CD8-positive, alpha-beta memory T cell (primary cell): ENCODE data around the gene PRRX2. TPM values are rescaled to one million over a fixed set of nuclear protein-coding genes. Genes with fewer than 3 reads are reported as not detected.
A peak's percentile ranks its signal among the peaks of the same experiment; 100 is the strongest.

Experiments used
- CTCF ChIA-PET: fragments of 350-600 bp; sonication (Branson Sonifier 250); formaldehyde crosslinking; loops from one replicate; lab custom pipeline; 2021; ENCODE audit warnings: antibody characterized with exemption; lab: Charles Lee
- POLR2A ChIA-PET: fragments of 350-600 bp; sonication (Branson Sonifier 250); formaldehyde crosslinking; loops from one replicate; lab custom pipeline; 2021; ENCODE audit warnings: antibody characterized with exemption; lab: Charles Lee
- DNase-seq, 5 donors: peaks; one replicate each; pipeline versions ENCODE4 v3.0.0 to v3.0.0-alpha.2; 2020 to 2022; ENCODE audit warnings: mixed read lengths in 1 of 5
- H3K27ac ChIP-seq: one replicate; pipeline ENCODE4 v1.7.0; 2013; ENCODE audit warnings: low read depth, mild to moderate bottlenecking, low read length, moderate library complexity
- H3K27me3 ChIP-seq: 2 replicates; pipeline ENCODE4 v1.7.0; 2013; ENCODE audit warnings: low read length, mild to moderate bottlenecking; ENCODE audit not compliant: insufficient read depth, poor library complexity, severe bottlenecking
- H3K36me3 ChIP-seq: 2 replicates; pipeline ENCODE4 v1.7.0; 2013; ENCODE audit warnings: mild to moderate bottlenecking, low read length, moderate library complexity; ENCODE audit not compliant: insufficient read depth
- H3K4me1 ChIP-seq: 2 replicates; pipeline ENCODE4 v1.7.0; 2013; ENCODE audit warnings: mild to moderate bottlenecking, low read length, moderate library complexity; ENCODE audit not compliant: insufficient read depth
- H3K4me3 ChIP-seq: 2 replicates; pipeline ENCODE4 v1.7.0; 2013; ENCODE audit warnings: mild to moderate bottlenecking, low read length
- H3K9me3 ChIP-seq: 2 replicates; pipeline ENCODE4 v1.7.0; 2013; ENCODE audit warnings: mild to moderate bottlenecking, low read length
- H3K27ac Mint-ChIP-seq, 8 donors: one replicate each; pipeline ENCODE4 v1.8.0; 2020 to 2021; ENCODE audit warnings: mixed read lengths in 8 of 8, mild to moderate bottlenecking in 6 of 8, inconsistent platforms in 3 of 8, moderate library complexity in 3 of 8
- H3K27me3 Mint-ChIP-seq, 2 donors: one replicate each; pipeline ENCODE4 v1.8.0; 2020 to 2021; ENCODE audit warnings: mixed read lengths in 2 of 2, mild to moderate bottlenecking in 1 of 2, moderate library complexity in 1 of 2
- H3K36me3 Mint-ChIP-seq, 3 donors: one replicate each; pipeline ENCODE4 v1.8.0; 2020 to 2021; ENCODE audit warnings: mixed read lengths in 3 of 3, inconsistent platforms in 1 of 3, mild to moderate bottlenecking in 1 of 3
- H3K4me1 Mint-ChIP-seq, 3 donors: one replicate each; pipeline ENCODE4 v1.8.0; 2020 to 2021; ENCODE audit warnings: mixed read lengths in 3 of 3, inconsistent platforms in 1 of 3, mild to moderate bottlenecking in 1 of 3
- H3K4me3 Mint-ChIP-seq, 7 donors: one replicate each; pipeline ENCODE4 v1.8.0; 2020 to 2021; ENCODE audit warnings: mixed read lengths in 7 of 7, mild to moderate bottlenecking in 6 of 7, moderate library complexity in 4 of 7, inconsistent platforms in 2 of 7
- H3K9me3 Mint-ChIP-seq, 5 donors: one replicate each; pipeline ENCODE4 v1.8.0; 2020 to 2022; ENCODE audit warnings: mixed read lengths in 5 of 5, mild to moderate bottlenecking in 3 of 5, moderate library complexity in 2 of 5, inconsistent platforms in 1 of 5
- polyA plus RNA-seq: library from polyadenylated mRNA; unstranded; fragments of 300-500 nt; fragmentation: Illumina TruSeq; gene quantifications from one replicate; pipeline ENCODE4 v1.2.3, GENCODE V29; 2021
- total RNA-seq, 2 experiments: library from RNA; stranded (reverse); gene quantifications; one replicate each; pipeline ENCODE4 v1.2.3, GENCODE V29; 2021

The PRRX2 gene
- total and polyA plus RNA-seq, 3 experiments from 2014 or later, result 0.35 to 0.66 TPM; not detected in 1

- Histone ChIP-seq H3K4me1 (no peaks in the 10 kb centered on the region), H3K27me3 (no peaks in the 10 kb centered on the region), H3K36me3 (no peaks in the 10 kb centered on the region), H3K9me3 (no peaks in the 10 kb centered on the region), H3K4me3 (no peak overlapping the region), H3K27ac (no peak overlapping the region)
- no peaks in the 10 kb centered on the region for H3K36me3 Mint-ChIP-seq
- no peaks in the 10 kb centered on the region for H3K9me3 Mint-ChIP-seq
- H3K4me1 Mint-ChIP-seq, result no peaks in the 10 kb centered on the region
- no peak overlapping the region for H3K27ac Mint-ChIP-seq
- ChIA-PET CTCF (no interaction called here), POLR2A (no interaction called here)
- no peak overlapping the region for H3K4me3 Mint-ChIP-seq
- peaks cover 8 to 47% of the 10 kb centered on the region in 2 donors for H3K27me3 Mint-ChIP-seq
- DNase-seq, result no peak
Measured at GRCh38 chr9:129677456-129677855, 12.0 kb downstream of the PRRX2 start.

- H3K4me1 Mint-ChIP-seq, result no peaks in the 10 kb centered on the region
- H3K27ac Mint-ChIP-seq, result no peak overlapping the region
- H3K9me3 Mint-ChIP-seq, result no peaks in the 10 kb centered on the region
- no peak overlapping the region for H3K4me3 ChIP-seq
- no peak for DNase-seq
- peaks cover 8 to 48% of the 10 kb centered on the region in 2 donors for H3K27me3 Mint-ChIP-seq
- H3K4me1 ChIP-seq, result no peaks in the 10 kb centered on the region
- H3K27me3 ChIP-seq, result no peaks in the 10 kb centered on the region
- no peaks in the 10 kb centered on the region for H3K9me3 ChIP-seq
- POLR2A ChIA-PET, result no interaction called here
- no peak overlapping the region for H3K27ac ChIP-seq
- H3K4me3 Mint-ChIP-seq, result no peak overlapping the region
- H3K36me3 Mint-ChIP-seq, result no peaks in the 10 kb centered on the region
- H3K36me3 ChIP-seq, result no peaks in the 10 kb centered on the region
- CTCF ChIA-PET, result no interaction called here
Measured at GRCh38 chr9:129678844-129679243, 13.4 kb downstream of the PRRX2 start.

DNA sequence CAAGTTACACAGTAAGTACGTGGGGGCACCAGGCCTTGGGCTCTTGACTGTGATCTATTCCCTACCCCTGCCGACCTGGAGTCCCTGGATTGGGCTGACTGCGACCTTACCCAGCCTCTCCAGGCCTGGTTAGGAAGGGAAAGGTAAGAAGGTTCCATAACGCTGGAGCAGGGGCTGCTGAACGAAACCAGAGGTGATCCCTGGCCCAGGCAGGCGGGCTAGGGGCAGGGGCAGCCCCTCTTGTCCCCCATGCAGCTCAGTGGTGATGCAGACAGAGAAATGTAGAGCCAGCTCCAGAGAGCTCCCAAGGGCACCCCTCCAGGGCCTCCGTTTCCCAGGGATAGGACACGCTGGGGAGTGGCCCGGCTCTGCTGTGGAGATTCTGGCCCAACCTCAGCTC, 14.1 kb downstream of the PRRX2 start:
- Histone ChIP-seq H3K4me1 (no peaks in the 10 kb centered on the region), H3K4me3 (no peak overlapping the region), H3K27ac (no peak overlapping the region), H3K27me3 (no peaks in the 10 kb centered on the region), H3K9me3 (no peaks in the 10 kb centered on the region), H3K36me3 (no peaks in the 10 kb centered on the region)
- ChIA-PET CTCF (no interaction called here), POLR2A (no interaction called here)
- DNase-seq, result no peak
- Mint-ChIP-seq H3K9me3 (no peaks in the 10 kb centered on the region), H3K4me3 (no peak overlapping the region), H3K4me1 (no peaks in the 10 kb centered on the region), H3K27me3 (peaks cover 8 to 47% of the 10 kb centered on the region in 2 donors), H3K36me3 (no peaks in the 10 kb centered on the region), H3K27ac (no peak overlapping the region)

GRCh38 chr9:129681924-129682323, 16.5 kb downstream of the PRRX2 start:
- Histone ChIP-seq H3K36me3 (no peaks in the 10 kb centered on the region), H3K27ac (no peak overlapping the region), H3K4me1 (no peaks in the 10 kb centered on the region), H3K4me3 (no peak overlapping the region), H3K27me3 (no peaks in the 10 kb centered on the region), H3K9me3 (no peaks in the 10 kb centered on the region)
- H3K36me3 Mint-ChIP-seq, result no peaks in the 10 kb centered on the region
- H3K9me3 Mint-ChIP-seq, result no peaks in the 10 kb centered on the region
- no peak overlapping the region for H3K4me3 Mint-ChIP-seq
- H3K27me3 Mint-ChIP-seq, result peaks cover 11 to 37% of the 10 kb centered on the region in 2 donors
- no peak for DNase-seq
- ChIA-PET POLR2A (no interaction called here), CTCF (no interaction called here)
- no peak overlapping the region for H3K27ac Mint-ChIP-seq
- no peaks in the 10 kb centered on the region for H3K4me1 Mint-ChIP-seq

DNA sequence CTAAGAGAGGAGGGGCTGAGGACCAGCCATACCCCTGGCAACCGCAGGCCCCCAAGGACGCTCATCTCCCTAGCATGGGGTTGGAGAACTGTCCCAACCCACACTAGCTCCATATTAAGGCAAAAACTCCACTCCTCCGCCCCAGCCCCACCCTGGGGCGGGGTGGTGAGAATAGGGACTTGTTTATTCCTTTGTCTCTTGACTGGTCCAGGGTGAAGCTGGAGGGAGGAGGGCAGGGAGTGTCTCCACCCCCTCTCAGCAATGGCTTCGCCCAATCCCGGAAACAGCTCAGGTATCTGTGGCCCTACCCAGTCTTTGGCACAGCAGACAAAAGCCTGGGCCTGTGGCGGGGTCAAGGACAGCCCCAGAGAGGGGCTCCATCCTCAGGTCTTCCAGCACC, 16.9 kb downstream of the PRRX2 start:
- Histone ChIP-seq H3K9me3 (no peaks in the 10 kb centered on the region), H3K36me3 (no peaks in the 10 kb centered on the region), H3K4me1 (no peaks in the 10 kb centered on the region), H3K27ac (no peak overlapping the region), H3K27me3 (no peaks in the 10 kb centered on the region), H3K4me3 (no peak overlapping the region)
- H3K27ac Mint-ChIP-seq, result no peak overlapping the region
- H3K36me3 Mint-ChIP-seq, result no peaks in the 10 kb centered on the region
- DNase-seq, result no peak
- no peaks in the 10 kb centered on the region for H3K9me3 Mint-ChIP-seq
- POLR2A ChIA-PET, result no interaction called here
- peaks cover 8 to 32% of the 10 kb centered on the region in 2 donors for H3K27me3 Mint-ChIP-seq
- CTCF ChIA-PET, result no interaction called here
- no peaks in the 10 kb centered on the region for H3K4me1 Mint-ChIP-seq
- no peak overlapping the region for H3K4me3 Mint-ChIP-seq

GRCh38 chr9:129685220-129685932, 19.9 kb downstream of the PRRX2 start:
- H3K27ac ChIP-seq, result no peak overlapping the region
- no peaks in the 10 kb centered on the region for H3K36me3 ChIP-seq
- H3K9me3 ChIP-seq, result no peaks in the 10 kb centered on the region
- Mint-ChIP-seq H3K27ac (peak overlapping the region in 1 of 8 donors; percentile 46), H3K36me3 (no peaks in the 10 kb centered on the region), H3K4me3 (no peak overlapping the region), H3K27me3 (peaks cover 5 to 15% of the 10 kb centered on the region in 2 donors), H3K9me3 (no peaks in the 10 kb centered on the region), H3K4me1 (no peaks in the 10 kb centered on the region)
- ChIA-PET CTCF (no interaction called here), POLR2A (no interaction called here)
- H3K27me3 ChIP-seq, result no peaks in the 10 kb centered on the region
- no peak overlapping the region for H3K4me3 ChIP-seq
- no peak for DNase-seq
- no peaks in the 10 kb centered on the region for H3K4me1 ChIP-seq

GRCh38 chr9:129685933-129686259, 20.4 kb downstream of the PRRX2 start:
- Mint-ChIP-seq H3K9me3 (no peaks in the 10 kb centered on the region), H3K36me3 (no peaks in the 10 kb centered on the region), H3K27ac (peak overlapping the region in 1 of 8 donors; percentile 85), H3K4me1 (no peaks in the 10 kb centered on the region), H3K4me3 (no peak overlapping the region), H3K27me3 (peaks cover 4 to 10% of the 10 kb centered on the region in 2 donors)
- Histone ChIP-seq H3K27ac (no peak overlapping the region), H3K36me3 (no peaks in the 10 kb centered on the region), H3K27me3 (no peaks in the 10 kb centered on the region), H3K4me3 (no peak overlapping the region), H3K9me3 (no peaks in the 10 kb centered on the region), H3K4me1 (no peaks in the 10 kb centered on the region)
- POLR2A ChIA-PET, result no interaction called here
- no peak for DNase-seq
- CTCF ChIA-PET, result no interaction called here

GRCh38 chr9:129686736-129687135, 21.3 kb downstream of the PRRX2 start:
- Histone ChIP-seq H3K4me3 (no peak overlapping the region), H3K9me3 (no peaks in the 10 kb centered on the region), H3K27me3 (no peaks in the 10 kb centered on the region), H3K36me3 (no peaks in the 10 kb centered on the region), H3K27ac (no peak overlapping the region), H3K4me1 (no peaks in the 10 kb centered on the region)
- Mint-ChIP-seq H3K36me3 (no peaks in the 10 kb centered on the region), H3K9me3 (no peaks in the 10 kb centered on the region), H3K4me1 (no peaks in the 10 kb centered on the region), H3K27me3 (peaks cover 4 to 13% of the 10 kb centered on the region in 2 donors), H3K4me3 (no peak overlapping the region), H3K27ac (no peak overlapping the region)
- ChIA-PET POLR2A (no interaction called here), CTCF (no interaction called here)
- DNase-seq, result no peak
